Measurements from ENCODE around the gene TIMM50. TPM values are rescaled to one million over a fixed set of nuclear protein-coding genes. Genes with fewer than 3 reads are reported as not detected.

Gene TIMM50
- total and polyA plus RNA-seq, 9 donors: 38.8 to 55.3 (median 48.2) TPM

DNA sequence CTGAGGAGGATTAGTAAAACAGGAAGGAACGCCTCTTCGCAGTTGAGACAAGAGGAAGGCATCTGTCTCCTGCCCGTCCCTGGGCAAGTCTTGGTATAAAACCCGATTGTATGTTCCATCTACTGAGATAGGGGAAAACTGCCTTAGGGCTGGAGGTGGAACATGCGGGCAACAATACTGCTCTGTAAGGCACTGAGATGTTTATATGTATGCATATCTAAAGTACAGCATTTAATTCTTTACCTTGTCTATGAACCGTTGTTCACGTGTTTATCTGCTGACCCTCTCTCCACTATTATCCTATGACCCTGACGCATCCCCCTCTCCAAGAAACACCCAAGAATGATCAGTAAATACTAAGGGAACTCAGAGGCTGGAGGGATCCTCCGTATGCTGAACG lies 722 bp upstream of the TIMM50 start:
- no peak for DNase-seq
- peak overlapping the region; percentile 89 for H3K4me3 ChIP-seq (ENCODE audit: low read length)
- H3K27ac ChIP-seq (ENCODE audit: low read length): peak overlapping the region; percentile 85
- H3K36me3 ChIP-seq (ENCODE audit: control insufficient read depth, insufficient read depth, low read length): peaks cover 35% of the 10 kb centered on the region
- H3K4me1 ChIP-seq (ENCODE audit: control insufficient read depth, insufficient read depth, low read length): peaks cover 18% of the 10 kb centered on the region
- no peaks in the 10 kb centered on the region for H3K9me3 ChIP-seq (replicated peaks; ENCODE audit: control insufficient read depth, low read depth, low read length)
- WGBS (ENCODE audit: insufficient coverage): 35% methylated on average over 5 of the region's 10 CpGs
- H3K27me3 ChIP-seq (ENCODE audit: control insufficient read depth, insufficient read depth, low read length): no peaks in the 10 kb centered on the region

DNA sequence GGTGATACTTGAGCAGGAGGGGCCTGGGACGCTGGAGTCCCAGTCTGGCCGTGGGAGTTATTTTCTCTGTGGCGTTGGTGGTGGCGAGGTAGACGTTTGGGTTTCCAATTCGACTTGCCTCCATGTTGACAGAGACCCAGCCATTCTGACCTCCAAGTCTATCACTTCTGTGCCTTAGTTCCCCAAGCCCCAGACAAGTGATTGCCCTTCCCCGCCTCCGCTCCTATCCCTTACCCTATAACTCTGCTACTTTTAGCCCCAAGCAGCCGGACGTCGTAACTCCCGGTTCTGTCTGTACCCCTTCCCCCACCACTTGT lies 549 bp downstream of the TIMM50 start:
- Histone ChIP-seq H3K4me1 (ENCODE audit: control insufficient read depth, insufficient read depth, low read length) (peaks cover 18% of the 10 kb centered on the region), H3K27ac (ENCODE audit: low read length) (peak overlapping the region; percentile 85), H3K27me3 (ENCODE audit: control insufficient read depth, insufficient read depth, low read length) (no peaks in the 10 kb centered on the region), H3K4me3 (ENCODE audit: low read length) (peak overlapping the region; percentile 89), H3K36me3 (ENCODE audit: control insufficient read depth, insufficient read depth, low read length) (peaks cover 34% of the 10 kb centered on the region), H3K9me3 (replicated peaks; ENCODE audit: control insufficient read depth, low read depth, low read length) (no peaks in the 10 kb centered on the region)
- WGBS (ENCODE audit: insufficient coverage): 3% methylated on average over 8 of the region's 12 CpGs
- no peak for DNase-seq

DNA sequence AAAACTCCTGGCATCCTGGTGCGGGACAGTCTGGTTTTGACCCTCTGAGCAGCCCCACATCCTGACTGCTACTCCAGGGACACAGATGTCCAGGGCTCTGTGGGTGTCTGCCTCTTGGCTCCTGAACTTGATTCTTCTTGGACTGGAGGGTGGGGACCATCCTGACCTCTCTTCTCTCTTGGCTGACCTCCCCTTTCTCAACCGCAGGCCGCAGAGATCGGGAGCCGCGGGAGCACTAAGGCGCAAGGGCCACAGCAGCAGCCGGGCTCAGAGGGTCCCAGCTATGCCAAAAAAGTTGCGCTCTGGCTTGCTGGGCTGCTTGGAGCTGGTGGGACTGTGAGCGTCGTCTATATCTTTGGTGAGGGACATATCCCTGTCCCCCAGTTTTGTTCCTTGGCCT lies 1.0 kb downstream of the TIMM50 start:
- H3K4me1 ChIP-seq (ENCODE audit: control insufficient read depth, insufficient read depth, low read length): peaks cover 18% of the 10 kb centered on the region
- H3K36me3 ChIP-seq (ENCODE audit: control insufficient read depth, insufficient read depth, low read length): peaks cover 34% of the 10 kb centered on the region
- H3K27ac ChIP-seq (ENCODE audit: low read length): no peak overlapping the region
- H3K27me3 ChIP-seq (ENCODE audit: control insufficient read depth, insufficient read depth, low read length): no peaks in the 10 kb centered on the region
- 79% methylated on average over 10 of the region's 11 CpGs for WGBS (ENCODE audit: insufficient coverage)
- DNase-seq: no peak
- no peaks in the 10 kb centered on the region for H3K9me3 ChIP-seq (replicated peaks; ENCODE audit: control insufficient read depth, low read depth, low read length)
- H3K4me3 ChIP-seq (ENCODE audit: low read length): peak overlapping the region; percentile 89

GRCh38 chr19:39483141-39483540 lies 2.5 kb downstream of the TIMM50 start:
- no peak overlapping the region for H3K4me3 ChIP-seq (ENCODE audit: low read length)
- no peak overlapping the region for H3K27ac ChIP-seq (ENCODE audit: low read length)
- H3K9me3 ChIP-seq (replicated peaks; ENCODE audit: control insufficient read depth, low read depth, low read length): no peaks in the 10 kb centered on the region
- no peak for DNase-seq
- H3K27me3 ChIP-seq (ENCODE audit: control insufficient read depth, insufficient read depth, low read length): no peaks in the 10 kb centered on the region
- H3K36me3 ChIP-seq (ENCODE audit: control insufficient read depth, insufficient read depth, low read length): peaks cover 45% of the 10 kb centered on the region
- peaks cover 18% of the 10 kb centered on the region for H3K4me1 ChIP-seq (ENCODE audit: control insufficient read depth, insufficient read depth, low read length)
- WGBS (ENCODE audit: insufficient coverage): no CpG with 5 or more reads among the region's 6 CpGs

DNA sequence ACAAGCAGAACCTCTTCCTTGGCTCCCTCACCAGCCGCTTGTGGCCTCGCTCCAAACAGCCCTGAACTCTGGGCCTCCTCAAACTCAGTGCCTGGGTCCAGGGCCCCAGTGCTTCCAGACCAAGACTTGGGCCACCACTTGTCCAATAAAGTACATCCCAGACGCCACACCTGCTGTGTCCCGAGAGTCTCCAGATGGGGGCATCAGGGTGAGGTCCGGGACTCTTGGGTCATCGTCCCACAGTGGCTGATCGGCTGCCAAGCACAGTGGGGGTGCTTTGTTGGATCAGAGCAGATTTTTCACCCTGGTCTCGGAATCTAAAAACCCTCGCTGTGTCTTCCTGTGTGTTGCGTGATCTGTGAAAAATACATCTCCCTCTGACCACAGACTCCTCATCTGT lies 9.1 kb downstream of the TIMM50 start:
- no peaks in the 10 kb centered on the region for H3K4me1 ChIP-seq (ENCODE audit: control insufficient read depth, insufficient read depth, low read length)
- no peak overlapping the region for H3K27ac ChIP-seq (ENCODE audit: low read length)
- no peak overlapping the region for H3K4me3 ChIP-seq (ENCODE audit: low read length)
- 75% methylated on average over 2 of the region's 10 CpGs for WGBS (ENCODE audit: insufficient coverage)
- no peaks in the 10 kb centered on the region for H3K9me3 ChIP-seq (replicated peaks; ENCODE audit: control insufficient read depth, low read depth, low read length)
- peaks cover 61% of the 10 kb centered on the region for H3K36me3 ChIP-seq (ENCODE audit: control insufficient read depth, insufficient read depth, low read length)
- no peak for DNase-seq
- H3K27me3 ChIP-seq (ENCODE audit: control insufficient read depth, insufficient read depth, low read length): no peaks in the 10 kb centered on the region

GRCh38 chr19:39492225-39492624 lies 11.6 kb downstream of the TIMM50 start:
- Histone ChIP-seq H3K9me3 (replicated peaks; ENCODE audit: control insufficient read depth, low read depth, low read length) (no peaks in the 10 kb centered on the region), H3K36me3 (ENCODE audit: control insufficient read depth, insufficient read depth, low read length) (peaks cover 41% of the 10 kb centered on the region)
- 67% methylated on average over 1 of the region's 6 CpGs for WGBS (ENCODE audit: insufficient coverage)

DNA sequence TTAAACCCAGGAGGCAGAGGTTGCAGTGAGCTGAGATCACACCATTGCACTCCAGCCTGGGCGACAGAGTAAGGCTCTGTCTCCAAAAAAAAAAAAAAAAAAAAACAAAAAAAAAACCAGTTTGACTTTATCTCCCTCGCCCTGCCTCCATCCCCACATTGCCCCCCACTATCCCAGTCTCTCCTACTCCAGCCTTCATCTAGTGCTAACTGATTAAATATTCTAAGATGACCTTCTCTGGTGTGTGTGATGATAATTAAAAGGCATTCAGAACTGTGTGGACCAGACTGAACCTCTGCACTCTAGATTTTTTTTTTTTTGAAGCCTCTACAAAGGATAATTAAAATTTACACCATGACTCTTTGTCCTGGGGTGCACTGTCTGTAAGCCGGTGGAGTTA lies 12.2 kb downstream of the TIMM50 start:
- no peak for DNase-seq
- WGBS (ENCODE audit: insufficient coverage): no CpG with 5 or more reads among the region's 3 CpGs
- no peak overlapping the region for H3K4me3 ChIP-seq (ENCODE audit: low read length)
- H3K27ac ChIP-seq (ENCODE audit: low read length): no peak overlapping the region
- peaks cover 36% of the 10 kb centered on the region for H3K36me3 ChIP-seq (ENCODE audit: control insufficient read depth, insufficient read depth, low read length)
- H3K4me1 ChIP-seq (ENCODE audit: control insufficient read depth, insufficient read depth, low read length): peaks cover 3% of the 10 kb centered on the region
- H3K27me3 ChIP-seq (ENCODE audit: control insufficient read depth, insufficient read depth, low read length): peaks cover 20% of the 10 kb centered on the region
- no peaks in the 10 kb centered on the region for H3K9me3 ChIP-seq (replicated peaks; ENCODE audit: control insufficient read depth, low read depth, low read length)

More at GRCh38 chr19:39492225-39492624, 11.6 kb downstream of the TIMM50 start:
- Histone ChIP-seq H3K27ac (ENCODE audit: low read length) (no peak overlapping the region), H3K27me3 (ENCODE audit: control insufficient read depth, insufficient read depth, low read length) (peaks cover 14% of the 10 kb centered on the region), H3K4me1 (ENCODE audit: control insufficient read depth, insufficient read depth, low read length) (no peaks in the 10 kb centered on the region), H3K4me3 (ENCODE audit: low read length) (no peak overlapping the region)
- no peak for DNase-seq

DNA sequence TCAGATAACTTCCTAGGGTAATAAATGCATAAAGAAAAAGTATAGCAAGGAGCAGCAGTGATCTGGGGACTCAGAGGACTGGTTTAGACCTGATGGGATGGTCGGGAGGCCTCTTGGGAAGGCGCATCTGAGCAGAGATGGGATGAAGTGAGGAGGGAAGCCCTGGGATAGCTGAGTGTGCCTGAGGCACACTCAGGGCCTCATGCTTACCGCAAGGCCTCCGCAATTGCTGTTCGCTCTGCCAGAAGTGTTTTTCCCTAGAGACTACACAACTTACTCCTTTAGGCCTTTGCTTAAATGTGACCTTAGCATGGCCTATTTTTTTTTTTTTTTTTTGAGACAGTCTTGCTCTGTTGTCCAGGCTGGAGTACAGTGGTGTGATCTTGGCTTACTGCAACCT lies 14.0 kb downstream of the TIMM50 start:
- no peaks in the 10 kb centered on the region for H3K9me3 ChIP-seq (replicated peaks; ENCODE audit: control insufficient read depth, low read depth, low read length)
- H3K27ac ChIP-seq (ENCODE audit: low read length): no peak overlapping the region

DNA sequence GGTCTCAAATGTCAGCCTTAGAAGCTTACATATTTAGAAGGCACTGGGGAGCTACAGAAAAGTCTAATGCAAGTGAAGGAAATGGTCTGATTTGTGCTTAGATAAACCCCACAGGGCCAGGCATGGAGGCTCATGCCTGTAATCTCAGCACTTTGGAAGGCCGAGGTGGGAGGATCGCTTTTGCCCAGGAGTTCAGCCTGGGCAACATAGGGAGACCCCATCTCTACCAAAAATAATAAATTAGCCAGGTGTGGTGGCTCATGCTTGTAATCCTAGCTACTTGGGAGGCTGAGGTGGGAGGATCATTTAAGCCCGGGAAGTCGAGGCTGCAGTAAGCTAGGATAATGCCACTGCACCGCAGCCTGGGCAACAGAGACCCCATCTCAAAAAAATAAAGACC lies 15.4 kb downstream of the TIMM50 start:
- no peaks in the 10 kb centered on the region for H3K9me3 ChIP-seq (replicated peaks; ENCODE audit: control insufficient read depth, low read depth, low read length)
- WGBS (ENCODE audit: insufficient coverage): no CpG with 5 or more reads among the region's 5 CpGs
- no peak for DNase-seq
- H3K27ac ChIP-seq (ENCODE audit: low read length): no peak overlapping the region
- peaks cover 10% of the 10 kb centered on the region for H3K36me3 ChIP-seq (ENCODE audit: control insufficient read depth, insufficient read depth, low read length)
- H3K4me1 ChIP-seq (ENCODE audit: control insufficient read depth, insufficient read depth, low read length): peaks cover 14% of the 10 kb centered on the region
- peaks cover 50% of the 10 kb centered on the region for H3K27me3 ChIP-seq (ENCODE audit: control insufficient read depth, insufficient read depth, low read length)
- H3K4me3 ChIP-seq (ENCODE audit: low read length): no peak overlapping the region

More for the DNA sequence above, 14.0 kb downstream of the TIMM50 start:
- no peak for DNase-seq
- WGBS (ENCODE audit: insufficient coverage): 46% methylated on average over 2 of the region's 5 CpGs
- H3K4me1 ChIP-seq (ENCODE audit: control insufficient read depth, insufficient read depth, low read length): peaks cover 14% of the 10 kb centered on the region
- H3K27me3 ChIP-seq (ENCODE audit: control insufficient read depth, insufficient read depth, low read length): peaks cover 38% of the 10 kb centered on the region
- peaks cover 17% of the 10 kb centered on the region for H3K36me3 ChIP-seq (ENCODE audit: control insufficient read depth, insufficient read depth, low read length)
- H3K4me3 ChIP-seq (ENCODE audit: low read length): no peak overlapping the region

GRCh38 chr19:39497701-39497995 lies 17.0 kb downstream of the TIMM50 start:
- no CpG with 5 or more reads among the region's 7 CpGs for WGBS (ENCODE audit: insufficient coverage)
- peaks cover 61% of the 10 kb centered on the region for H3K27me3 ChIP-seq (ENCODE audit: control insufficient read depth, insufficient read depth, low read length)
- DNase-seq: no peak
- peaks cover 14% of the 10 kb centered on the region for H3K4me1 ChIP-seq (ENCODE audit: control insufficient read depth, insufficient read depth, low read length)
- no peak overlapping the region for H3K4me3 ChIP-seq (ENCODE audit: low read length)
- H3K36me3 ChIP-seq (ENCODE audit: control insufficient read depth, insufficient read depth, low read length): no peaks in the 10 kb centered on the region
- no peak overlapping the region for H3K27ac ChIP-seq (ENCODE audit: low read length)
- H3K9me3 ChIP-seq (replicated peaks; ENCODE audit: control insufficient read depth, low read depth, low read length): no peaks in the 10 kb centered on the region

DNA sequence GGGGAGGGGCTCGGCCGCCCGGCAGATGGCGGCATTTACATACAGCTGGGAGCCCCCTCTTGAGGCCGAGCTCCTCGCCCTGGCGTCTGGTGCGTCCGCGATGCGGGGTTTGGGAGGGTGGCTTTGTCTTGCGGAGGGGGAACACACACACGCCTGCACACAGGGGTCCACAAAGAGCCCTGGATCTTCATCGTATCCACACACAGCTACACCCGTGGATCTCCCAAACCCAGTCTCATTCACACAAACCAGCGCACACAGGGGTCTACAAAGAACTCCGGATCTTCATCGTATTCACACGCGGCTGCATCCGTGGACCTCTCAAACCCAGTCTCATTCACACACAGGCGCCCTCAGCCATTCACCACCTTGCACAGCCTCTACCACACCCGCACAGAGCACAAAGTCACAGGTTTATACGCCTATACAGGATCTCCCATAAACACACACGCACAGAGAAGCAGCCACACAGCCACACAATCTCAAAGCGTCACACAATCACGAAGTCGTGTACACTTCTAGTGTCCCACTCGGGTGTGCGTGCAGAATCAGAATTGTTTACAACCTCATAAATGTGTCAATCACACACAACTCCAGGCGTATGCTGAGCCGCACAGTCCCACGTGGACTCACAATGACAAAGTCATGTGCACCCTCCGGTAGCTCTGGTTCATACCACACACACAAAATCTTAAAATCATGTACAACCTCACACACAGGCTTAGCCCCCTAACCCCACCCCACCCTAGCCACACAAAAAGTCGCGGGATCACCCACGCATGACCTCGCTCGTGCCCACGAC lies 17.6 kb downstream of the TIMM50 start:
- H3K4me3 ChIP-seq (ENCODE audit: low read length): no peak overlapping the region
- under 1% methylated on average over 30 of the region's 40 CpGs for WGBS (ENCODE audit: insufficient coverage)
- no peak overlapping the region for H3K27ac ChIP-seq (ENCODE audit: low read length)
- peak; percentile 55 for DNase-seq
- H3K27me3 ChIP-seq (ENCODE audit: control insufficient read depth, insufficient read depth, low read length): peaks cover 64% of the 10 kb centered on the region
- no peaks in the 10 kb centered on the region for H3K9me3 ChIP-seq (replicated peaks; ENCODE audit: control insufficient read depth, low read depth, low read length)
- H3K36me3 ChIP-seq (ENCODE audit: control insufficient read depth, insufficient read depth, low read length): no peaks in the 10 kb centered on the region
- peaks cover 17% of the 10 kb centered on the region for H3K4me1 ChIP-seq (ENCODE audit: control insufficient read depth, insufficient read depth, low read length)
